Spleen (tissue), 11 donors: Measurements from ENCODE around the gene DHRSX. TPM values are rescaled to one million over a fixed set of nuclear protein-coding genes. Genes with fewer than 3 reads are reported as not detected.
"Not testable (repeated sequence)": the region's sequence is repeated elsewhere in the genome, so short reads cannot be mapped to it uniquely, and the experiment has no call there.

Source experiments
- DNase-seq: peaks from one replicate; pipeline ENCODE4 v3.0.0-alpha.2; 2020
- H3K27ac ChIP-seq, 8 donors: fragments of 200-600 bp; sonication (generic) in 7 of 8; 1 replicate in 4 of 8; 2 replicates in 4 of 8; pipeline versions ENCODE4 v1.5.0 to v1.8.0; 2016 to 2021; ENCODE audit warnings: inconsistent platforms in 4 of 8, mild to moderate bottlenecking in 4 of 8, moderate library complexity in 1 of 8
- H3K27me3 ChIP-seq, 7 donors: fragments of 200-600 bp; sonication (generic) in 6 of 7; replicated peaks in 1 of 7; 1 replicate in 4 of 7; 2 replicates in 3 of 7; pipeline versions ENCODE4 v1.5.0 to v1.8.0; 2016 to 2021; ENCODE audit warnings: inconsistent platforms in 3 of 7, mild to moderate bottlenecking in 1 of 7
- H3K36me3 ChIP-seq, 6 donors: fragments of 200-600 bp; sonication (generic) in 5 of 6; 1 replicate in 4 of 6; 2 replicates in 2 of 6; pipeline versions ENCODE4 v1.5.0 to v1.8.0; 2016 to 2021; ENCODE audit warnings: inconsistent platforms in 2 of 6
- H3K4me1 ChIP-seq, 6 donors: fragments of 200-600 bp; sonication (generic) in 5 of 6; 1 replicate in 3 of 6; 2 replicates in 3 of 6; pipeline versions ENCODE4 v1.5.0 to v1.8.0; 2016 to 2021; ENCODE audit warnings: inconsistent platforms in 3 of 6
- H3K4me3 ChIP-seq, 8 donors: fragments of 200-600 bp; sonication (generic) in 7 of 8; 1 replicate in 4 of 8; 2 replicates in 4 of 8; pipeline versions ENCODE4 v1.5.0 to v1.8.0; 2016 to 2021; ENCODE audit warnings: inconsistent platforms in 4 of 8, mild to moderate bottlenecking in 4 of 8, moderate library complexity in 2 of 8
- H3K9me3 ChIP-seq, 8 donors: fragments of 200-600 bp; sonication (generic) in 7 of 8; 1 replicate in 4 of 8; 2 replicates in 4 of 8; pipeline versions ENCODE4 v1.5.0 to v1.8.0; 2016 to 2021; ENCODE audit warnings: inconsistent platforms in 4 of 8
- CTCF ChIP-seq, 11 experiments: fragments of 200-600 bp in 7 of 11; fragments of 450-650 bp in 4 of 11; sonication (generic) in 4 of 11; IDR thresholded peaks in 8 of 11; conservative IDR thresholded peaks in 3 of 11; 1 replicate in 7 of 11; 2 replicates in 4 of 11; pipeline versions ENCODE4 v1.4.0 to v1.8.0; 2016 to 2021; ENCODE audit warnings: antibody characterized with exemption in 11 of 11, inconsistent platforms in 4 of 11, mild to moderate bottlenecking in 1 of 11
- POLR2A ChIP-seq, 3 donors: fragments of 450-650 bp; IDR thresholded peaks; one replicate each; pipeline ENCODE4 v1.5.1; 2017; ENCODE audit warnings: antibody characterized with exemption in 3 of 3, mild to moderate bottlenecking in 1 of 3
- POLR2AphosphoS5 ChIP-seq, 3 donors: sonication (generic); formaldehyde crosslinking; IDR thresholded peaks; one replicate each; pipeline ENCODE4 v1.5.1; 2017; ENCODE audit warnings: antibody characterized with exemption in 3 of 3
- WGBS, 5 donors: extraction: QIAGEN DNeasy Blood & Tissue Kit in 3 of 5; methylation state at CpG; one replicate each; pipeline versions ENCODE4 v1.1.5 to v1.1.7; 2013 to 2018; 5-methylcytosine and 5-hydroxymethylcytosine counted together
- intact Hi-C: fragments of 100-400 bp; cut with DNase I; formaldehyde crosslinking; loops from one replicate; pipeline ENCODE4 v1.15.0; 2023; ENCODE audit warnings: low total_unique reads
- polyA plus RNA-seq, 3 donors: library from polyadenylated mRNA; stranded (reverse); fragments of 200-250 nt; gene quantifications; one replicate each; pipeline ENCODE4 v1.2.1, GENCODE V29; 2013
- total RNA-seq, 7 donors: library from RNA; depleted of rRNA in 3 of 7; stranded (reverse); fragments of >200 nt in 3 of 7; fragmentation: NEBNext Ultra II Directional in 4 of 7; extraction: Animal tissue kit (Norgen Biotek cat#: 25700) in 4 of 7; gene quantifications; one replicate each; pipeline versions ENCODE4 v1.1.0 to v1.2.1, GENCODE V29; 2016 to 2021
- donor health status: healthy with polysubstance abuse.
- donor health status: DM: no; HTN: no; CAD: no; lungs with moderate emphysema.
- donor health status: DM: no; HTN: no; CAD: no.
- donor health status: Bipolar disorder and iron deficiency.
- donor health status: healthy.
- donor health status: DM: no; HTN: no; CAD: no.
- donor health status: DM: yes; HTN: yes; CAD: no.

Gene DHRSX
- total and polyA plus RNA-seq, 10 donors: 5.5 to 29.6 (median 23.2) TPM

- Histone ChIP-seq H3K27ac (no peak overlapping the region), H3K4me1 (no peaks in the 10 kb centered on the region), H3K36me3 (no peaks in the 10 kb centered on the region), H3K9me3 (peaks cover 0 to 2% (median 0%) of the 10 kb centered on the region in 8 donors), H3K4me3 (no peak overlapping the region), H3K27me3 (no peaks in the 10 kb centered on the region)
- intact Hi-C loops: no loop called here
- DNase-seq: no peak
- WGBS, 5 donors: 73 to 93% (median 87%) methylated on average over 5 of the region's 5 CpGs
- no peak for TF ChIP-seq POLR2A (IDR thresholded peaks at IDR 0.05)
Measured at GRCh38 chrX:2536974-2537373, 36.2 kb upstream of the DHRSX start.

- Histone ChIP-seq H3K4me1 (no peaks in the 10 kb centered on the region), H3K36me3 (no peaks in the 10 kb centered on the region), H3K27ac (no peak overlapping the region), H3K27me3 (no peaks in the 10 kb centered on the region), H3K9me3 (peaks cover 0 to 2% (median 0%) of the 10 kb centered on the region in 8 donors), H3K4me3 (no peak overlapping the region)
- no peak for TF ChIP-seq POLR2A (IDR thresholded peaks at IDR 0.05)
- TF ChIP-seq POLR2AphosphoS5 (IDR thresholded peaks at IDR 0.05): no peak
- no peak for TF ChIP-seq CTCF (IDR thresholded peaks at IDR 0.05 in 8 of 11, conservative IDR thresholded peaks at IDR 0.05 in 3 of 11)
- no peak for DNase-seq
- 41 to 59% (median 50%) methylated on average over 7 of the region's 7 CpGs for WGBS, 5 donors
- intact Hi-C loops: no loop called here
Measured at GRCh38 chrX:2536141-2536540, 35.4 kb upstream of the DHRSX start.

GRCh38 chrX:2534261-2535021 lies 33.7 kb upstream of the DHRSX start:
- 57 to 65% (median 61%) methylated on average over 4 to 5 of the region's 5 CpGs for WGBS, 5 donors
- H3K4me1 ChIP-seq, H3K4me3 ChIP-seq, H3K27ac ChIP-seq, H3K36me3 ChIP-seq, H3K9me3 ChIP-seq, intact Hi-C loops, DNase-seq: not testable (repeated sequence)
- H3K27me3 ChIP-seq: peaks cover 0 to 12% (median 0%) of the 10 kb centered on the region in 7 donors

GRCh38 chrX:2533424-2533823 lies 32.6 kb upstream of the DHRSX start:
- intact Hi-C loops: no loop called here
- no peaks in the 10 kb centered on the region for H3K36me3 ChIP-seq
- no peak overlapping the region for H3K4me3 ChIP-seq
- peaks cover 0 to 2% (median 0%) of the 10 kb centered on the region in 8 donors for H3K9me3 ChIP-seq
- WGBS, 5 donors: 59 to 63% (median 61%) methylated on average over 8 of the region's 8 CpGs
- H3K4me1 ChIP-seq: no peaks in the 10 kb centered on the region
- H3K27me3 ChIP-seq: peaks cover 0 to 13% (median 0%) of the 10 kb centered on the region in 7 donors
- TF ChIP-seq CTCF (IDR thresholded peaks at IDR 0.05 in 8 of 11, conservative IDR thresholded peaks at IDR 0.05 in 3 of 11) (no peak), POLR2AphosphoS5 (IDR thresholded peaks at IDR 0.05) (no peak), POLR2A (IDR thresholded peaks at IDR 0.05) (no peak)
- DNase-seq: no peak
- H3K27ac ChIP-seq: no peak overlapping the region

- intact Hi-C loops: no loop called here
- Histone ChIP-seq H3K27ac (no peak overlapping the region), H3K9me3 (peaks cover 0 to 7% (median 0%) of the 10 kb centered on the region in 8 donors), H3K4me3 (no peak overlapping the region), H3K4me1 (peaks cover 0 to 9% (median 4%) of the 10 kb centered on the region in 6 donors), H3K27me3 (peaks cover 0 to 18% (median 0%) of the 10 kb centered on the region in 7 donors), H3K36me3 (no peaks in the 10 kb centered on the region)
- 67 to 84% (median 78%) methylated on average over 10 of the region's 10 CpGs for WGBS, 5 donors
- no peak for DNase-seq
- TF ChIP-seq CTCF (IDR thresholded peaks at IDR 0.05 in 8 of 11, conservative IDR thresholded peaks at IDR 0.05 in 3 of 11): no peak
Measured at GRCh38 chrX:2526390-2526789, 25.6 kb upstream of the DHRSX start.
